ENCODE results near the gene MAGEA8.
"Not testable (repeated sequence)": the region's sequence is repeated elsewhere in the genome, so short reads cannot be mapped to it uniquely, and the experiment has no call there.

DNA sequence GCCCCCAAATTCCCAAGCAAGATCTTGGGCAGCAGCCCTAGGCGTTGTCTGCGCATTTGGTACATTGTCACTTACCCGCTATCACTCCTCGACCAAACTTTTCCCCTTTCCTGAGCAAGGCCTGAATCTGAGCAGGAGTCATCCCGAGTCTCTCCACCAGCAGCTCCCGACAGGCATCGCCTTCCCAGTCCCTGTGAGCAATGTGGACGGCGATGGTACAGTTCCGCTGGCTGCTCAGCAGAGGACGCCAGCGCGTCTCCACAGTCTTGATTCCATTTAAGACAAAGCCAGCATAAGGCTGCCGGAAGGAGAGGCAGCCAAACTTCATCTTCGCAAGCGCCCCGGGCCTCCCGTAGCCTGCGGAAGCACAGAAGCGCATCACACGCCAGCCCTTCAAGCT, 52.6 kb downstream of the MAGEA8 start:
- TF ChIP-seq, protein P1, sequence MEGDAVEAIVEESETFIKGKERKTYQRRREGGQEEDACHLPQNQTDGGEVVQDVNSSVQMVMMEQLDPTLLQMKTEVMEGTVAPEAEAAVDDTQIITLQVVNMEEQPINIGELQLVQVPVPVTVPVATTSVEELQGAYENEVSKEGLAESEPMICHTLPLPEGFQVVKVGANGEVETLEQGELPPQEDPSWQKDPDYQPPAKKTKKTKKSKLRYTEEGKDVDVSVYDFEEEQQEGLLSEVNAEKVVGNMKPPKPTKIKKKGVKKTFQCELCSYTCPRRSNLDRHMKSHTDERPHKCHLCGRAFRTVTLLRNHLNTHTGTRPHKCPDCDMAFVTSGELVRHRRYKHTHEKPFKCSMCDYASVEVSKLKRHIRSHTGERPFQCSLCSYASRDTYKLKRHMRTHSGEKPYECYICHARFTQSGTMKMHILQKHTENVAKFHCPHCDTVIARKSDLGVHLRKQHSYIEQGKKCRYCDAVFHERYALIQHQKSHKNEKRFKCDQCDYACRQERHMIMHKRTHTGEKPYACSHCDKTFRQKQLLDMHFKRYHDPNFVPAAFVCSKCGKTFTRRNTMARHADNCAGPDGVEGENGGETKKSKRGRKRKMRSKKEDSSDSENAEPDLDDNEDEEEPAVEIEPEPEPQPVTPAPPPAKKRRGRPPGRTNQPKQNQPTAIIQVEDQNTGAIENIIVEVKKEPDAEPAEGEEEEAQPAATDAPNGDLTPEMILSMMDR (IDR thresholded peaks at IDR 0.05; ENCODE audit: borderline replicate concordance, extremely low read depth, low read length, poor library complexity, severe bottlenecking) = not testable (repeated sequence)
- not testable (repeated sequence) for TF ChIP-seq EZH2 (IDR thresholded peaks at IDR 0.05; ENCODE audit: borderline replicate concordance, low read depth, low read length, severe bottlenecking)

All from DND-41 (cell line).